SK-N-MC (cell line): ENCODE measurements around the gene C1QL1.

Experiments
- EZH2 ChIP-seq: fragments of 200-600 bp; sonication (generic); IDR thresholded peaks from one replicate; pipeline ENCODE4 v1.6.1; 2017; ENCODE audit warnings: antibody characterized with exemption
- POLR2AphosphoS5 ChIP-seq: IDR thresholded peaks from 2 replicates; pipeline ENCODE4 v1.6.1; 2012; ENCODE audit warnings: mild to moderate bottlenecking, low read depth, low read length, borderline replicate concordance

DNA sequence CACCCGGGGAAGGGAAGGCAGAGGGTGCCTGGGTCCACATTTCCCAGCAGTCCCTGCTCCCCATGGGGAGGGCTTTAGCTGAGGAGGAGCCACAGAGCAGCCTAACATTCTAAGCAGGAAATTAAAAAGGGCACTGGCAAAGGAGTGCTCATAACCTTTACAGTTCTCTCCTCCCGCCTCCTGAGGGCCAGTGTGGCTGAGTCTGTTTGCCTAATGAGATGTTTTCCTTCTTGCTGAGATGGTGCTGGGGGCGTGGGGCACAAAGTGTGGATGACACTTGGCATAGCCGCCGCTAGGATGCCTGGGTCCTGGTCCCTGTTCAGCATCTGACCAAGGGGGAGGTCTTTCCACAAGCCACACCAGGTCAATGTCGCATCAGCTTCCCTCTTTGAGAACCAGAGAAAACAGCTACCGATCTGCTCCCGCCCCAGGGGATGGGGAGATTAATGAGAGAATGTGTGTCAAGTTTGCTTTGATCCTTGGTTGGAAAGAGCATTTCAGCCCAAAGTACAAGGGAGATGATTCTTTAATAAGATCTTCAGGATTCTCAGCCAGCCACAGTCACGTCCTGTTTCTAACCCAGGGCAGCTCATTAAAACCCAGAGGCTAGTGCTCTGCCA lies 26.3 kb downstream of the C1QL1 start:
- TF ChIP-seq EZH2 = no peak
- no peak for TF ChIP-seq POLR2AphosphoS5
